IMR-90 (cell line): Measurements from ENCODE around the gene RAD51B. TPM values are rescaled to one million over a fixed set of nuclear protein-coding genes. Genes with fewer than 3 reads are reported as not detected.
A peak's percentile ranks its signal among the peaks of the same experiment; 100 is the strongest.

ENCODE experiments used
- ATAC-seq: fragments of 200-7000 bp; cut with Tn5 transposase; 2 replicates; pipeline ENCODE4 v1.9.1; 2020; ENCODE audit warnings: low read depth, mild to moderate bottlenecking, moderate library complexity
- BruUV-seq: library from RNA; stranded (reverse); fragments of 400-500 nt; replicated peaks from 2 replicates; lab custom pipeline; 2021; lab: Mats Ljungman, UMichigan
- CTCF ChIA-PET: fragments of 300-600 bp; formaldehyde crosslinking; extraction: SDS; loops from one replicate; lab custom pipeline; 2021; ENCODE audit warnings: antibody characterized with exemption; lab: Yijun Ruan, JAX
- POLR2A ChIA-PET: fragments of 300-600 bp; sonication (Branson Sonifier 250); formaldehyde crosslinking; loops from one replicate; lab custom pipeline; 2022; ENCODE audit warnings: antibody characterized with exemption; ENCODE audit not compliant: unreplicated experiment; lab: Charles Lee
- DNase-seq: peaks from one replicate; pipeline ENCODE4 v3.0.0; 2013
- H2AFZ ChIP-seq: replicated peaks from 2 replicates; pipeline ENCODE3; 2013; ENCODE audit warnings: low read length, mild to moderate bottlenecking; ENCODE audit not compliant: poor library complexity
- H2AK5ac ChIP-seq: 2 replicates; pipeline ENCODE4 v1.6.1; 2013; ENCODE audit warnings: low read depth, low read length, inconsistent platforms
- H2AK9ac ChIP-seq: replicated peaks from 2 replicates; pipeline ENCODE3; 2013; ENCODE audit warnings: mild to moderate bottlenecking, low read depth, low read length, moderate library complexity; ENCODE audit not compliant: poor library complexity
- H2BK120ac ChIP-seq: 2 replicates; pipeline ENCODE4 v1.6.1; 2013; ENCODE audit warnings: low read depth, low read length, inconsistent platforms
- H2BK15ac ChIP-seq: 3 replicates; pipeline ENCODE4 v1.6.1; 2013; ENCODE audit warnings: low read depth, low read length, inconsistent platforms
- H2BK20ac ChIP-seq: 2 replicates; pipeline ENCODE4 v1.6.1; 2013; ENCODE audit warnings: low read depth, mild to moderate bottlenecking, inconsistent platforms, low read length, moderate library complexity
- H2BK5ac ChIP-seq: 2 replicates; pipeline ENCODE4 v1.6.1; 2013; ENCODE audit warnings: mild to moderate bottlenecking, low read depth, low read length, inconsistent platforms; ENCODE audit not compliant: poor library complexity, severe bottlenecking
- H3K14ac ChIP-seq: replicated peaks from 2 replicates; pipeline ENCODE4 v1.6.1; 2013; ENCODE audit warnings: low read depth, low read length, inconsistent platforms
- H3K18ac ChIP-seq: 2 replicates; pipeline ENCODE4 v1.6.1; 2013; ENCODE audit warnings: low read depth, low read length, control low read depth
- H3K23ac ChIP-seq: 2 replicates; pipeline ENCODE4 v1.6.1; 2013; ENCODE audit warnings: low read depth, low read length, inconsistent platforms
- H3K27ac ChIP-seq: 2 replicates; pipeline ENCODE4 v1.5.1; 2013; ENCODE audit warnings: mild to moderate bottlenecking, control low read depth, low read length; ENCODE audit not compliant: insufficient read depth
- H3K27me3 ChIP-seq: 2 replicates; pipeline ENCODE4 v1.6.1; 2013; ENCODE audit warnings: low read length; ENCODE audit not compliant: control insufficient read depth, insufficient read depth
- H3K36me3 ChIP-seq: 2 replicates; pipeline ENCODE4 v1.6.1; 2013; ENCODE audit warnings: low read length, mixed read lengths; ENCODE audit not compliant: control insufficient read depth, insufficient read depth
- H3K4ac ChIP-seq: 2 replicates; pipeline ENCODE4 v1.6.1; 2013; ENCODE audit warnings: low read depth, low read length, inconsistent platforms
- H3K4me1 ChIP-seq: 2 replicates; pipeline ENCODE4 v1.6.1; 2013; ENCODE audit warnings: low read length, mixed read lengths; ENCODE audit not compliant: control insufficient read depth, insufficient read depth
- H3K4me2 ChIP-seq: 2 replicates; pipeline ENCODE4 v1.6.1; 2013; ENCODE audit warnings: low read depth, mild to moderate bottlenecking, control low read depth, low read length, moderate library complexity
- H3K4me3 ChIP-seq: 2 replicates; pipeline ENCODE4 v1.5.1; 2013; ENCODE audit warnings: low read depth, mild to moderate bottlenecking, control low read depth, low read length, moderate library complexity; ENCODE audit not compliant: insufficient read depth
- H3K56ac ChIP-seq: 2 replicates; pipeline ENCODE4 v1.6.1; 2013; ENCODE audit warnings: low read length, inconsistent platforms; ENCODE audit not compliant: insufficient read depth; ENCODE audit errors: extremely low read depth
- H3K79me1 ChIP-seq, 2 experiments: 2 replicates each; pipeline ENCODE4 v1.6.1; 2013; ENCODE audit warnings: low read length in 2 of 2, inconsistent platforms in 1 of 2, low read depth in 1 of 2
- H3K9ac ChIP-seq: 2 replicates; pipeline ENCODE4 v1.6.1; 2013; ENCODE audit warnings: low read depth, low read length, control low read depth
- H3K9me1 ChIP-seq: 2 replicates; pipeline ENCODE4 v1.6.1; 2013; ENCODE audit warnings: low read length, inconsistent platforms; ENCODE audit not compliant: insufficient read depth
- H3K9me3 ChIP-seq: 2 replicates; pipeline ENCODE4 v1.6.1; 2013; ENCODE audit warnings: low read length; ENCODE audit not compliant: control insufficient read depth, insufficient read depth
- H4K20me1 ChIP-seq: 2 replicates; pipeline ENCODE4 v1.6.1; 2013; ENCODE audit warnings: low read length, inconsistent platforms; ENCODE audit not compliant: insufficient read depth
- H4K5ac ChIP-seq: 2 replicates; pipeline ENCODE4 v1.6.1; 2013; ENCODE audit warnings: mild to moderate bottlenecking, low read depth, low read length, control low read depth
- H4K8ac ChIP-seq, 2 experiments: 2 replicates each; pipeline ENCODE4 v1.6.1; 2013; ENCODE audit warnings: low read depth in 2 of 2, low read length in 2 of 2, control low read depth in 1 of 2, inconsistent platforms in 1 of 2
- H4K91ac ChIP-seq: 2 replicates; pipeline ENCODE4 v1.6.1; 2013; ENCODE audit warnings: low read depth, low read length, inconsistent platforms; ENCODE audit not compliant: insufficient read depth
- BHLHE40 ChIP-seq: fragments of 150-350 bp; IDR thresholded peaks from 2 replicates; pipeline ENCODE4 v1.6.1; 2016; ENCODE audit warnings: mild to moderate bottlenecking, low read depth, low read length
- CEBPB ChIP-seq: IDR thresholded peaks from 2 replicates; pipeline ENCODE4 v1.6.1; 2012; ENCODE audit warnings: low read depth, low read length, improper control_type of control experiment
- CTCF ChIP-seq: conservative IDR thresholded peaks from 2 replicates; pipeline ENCODE4 v1.5.1; 2012; ENCODE audit warnings: mild to moderate bottlenecking, low read depth, low read length, improper control_type of control experiment
- ELK1 ChIP-seq: fragments of 150-350 bp; IDR thresholded peaks from 2 replicates; pipeline ENCODE4 v1.6.1; 2016; ENCODE audit warnings: low read depth, mild to moderate bottlenecking, low read length, moderate library complexity, borderline replicate concordance
- FOS ChIP-seq: fragments of 150-350 bp; IDR thresholded peaks from 2 replicates; pipeline ENCODE4 v1.6.1; 2016; ENCODE audit warnings: low read depth, low read length
- MAFK ChIP-seq: IDR thresholded peaks from 2 replicates; pipeline ENCODE4 v1.6.1; 2012; ENCODE audit warnings: low read depth, low read length, improper control_type of control experiment
- MAZ ChIP-seq: IDR thresholded peaks from 2 replicates; pipeline ENCODE4 v1.6.1; 2012; ENCODE audit warnings: low read depth, mild to moderate bottlenecking, low read length, improper control_type of control experiment, moderate library complexity, borderline replicate concordance
- MXI1 ChIP-seq: IDR thresholded peaks from 2 replicates; pipeline ENCODE4 v1.6.1; 2012; ENCODE audit warnings: low read depth, mild to moderate bottlenecking, low read length, moderate library complexity, borderline replicate concordance
- NFE2L2 ChIP-seq: fragments of 150-350 bp; IDR thresholded peaks from 2 replicates; pipeline ENCODE4 v1.6.1; 2016; ENCODE audit warnings: low read depth, mild to moderate bottlenecking, low read length
- POLR2A ChIP-seq: IDR thresholded peaks from 2 replicates; pipeline ENCODE4 v1.6.1; 2012; ENCODE audit warnings: mild to moderate bottlenecking, low read depth, low read length
- RAD21 ChIP-seq: IDR thresholded peaks from 2 replicates; pipeline ENCODE4 v1.6.1; 2012; ENCODE audit warnings: low read length, improper control_type of control experiment
- RCOR1 ChIP-seq: IDR thresholded peaks from 2 replicates; pipeline ENCODE4 v1.6.1; 2012; ENCODE audit warnings: mild to moderate bottlenecking, low read length, improper control_type of control experiment; ENCODE audit not compliant: insufficient replicate concordance
- RFX5 ChIP-seq: IDR thresholded peaks from 2 replicates; pipeline ENCODE4 v1.8.0; 2012; ENCODE audit warnings: low read depth, mild to moderate bottlenecking, low read length, moderate library complexity
- USF2 ChIP-seq: fragments of 150-350 bp; IDR thresholded peaks from 2 replicates; pipeline ENCODE4 v1.6.1; 2017; ENCODE audit warnings: mild to moderate bottlenecking, antibody characterized with exemption, low read length, low read depth
- WGBS, 2 experiments: methylation state at CpG; one replicate each; pipeline versions ENCODE4 v1.1.5 to v1.1.7; 2013; ENCODE audit warnings: missing lambda C conversion rate in 2 of 2; ENCODE audit not compliant: insufficient read length in 1 of 2; ENCODE audit errors: extremely low coverage in 2 of 2; 5-methylcytosine and 5-hydroxymethylcytosine counted together
- dilution Hi-C: fragments of 300-500 bp; cut with HindIII; formaldehyde crosslinking; loops from one replicate; pipeline ENCODE4 v1.14.3; 2018; ENCODE audit warnings: low sequenced_read_pairs; ENCODE audit not compliant: unreplicated experiment
- in situ Hi-C: fragments of 300-500 bp; cut with MboI; formaldehyde crosslinking; loops from 3 replicates; pipeline ENCODE4 v1.14.3; 2019; ENCODE audit warnings: low sequenced_read_pairs, inconsistent platforms, mixed read lengths
- intact Hi-C: fragments of 100-400 bp; cut with micrococcal nuclease; formaldehyde crosslinking; loops from 2 replicates; pipeline ENCODE4 v1.10.0; 2022
- polyA plus RNA-seq, 3 experiments: library from polyadenylated mRNA; depleted of rRNA; stranded (reverse); fragments of >200 nt; gene quantifications; 2 replicates each; pipeline ENCODE4 v1.2.3, GENCODE V29; 2012; ENCODE audit warnings: low replicate concordance in 1 of 3
- total RNA-seq: library from RNA; depleted of rRNA; stranded (reverse); fragments of >200 nt; gene quantifications from 2 replicates; pipeline ENCODE4 v1.2.3, GENCODE V29; 2012

Gene RAD51B
- total and polyA plus RNA-seq, 2 of the 4 experiments (the other 2 are of a cell fraction) = 5.1 to 18.8 TPM

GRCh38 chr14:68473794-68474193 is 654.2 kb downstream of the RAD51B start:
- DNase-seq (no peak), ATAC-seq (no peak)
- no peak overlapping the region for H2BK15ac ChIP-seq
- in situ Hi-C loops (no loop called here), intact Hi-C loops (no loop called here), dilution Hi-C loops (no loop called here)
- TF ChIP-seq FOS (no peak), CTCF (no peak), CEBPB (peak; percentile 59; the same call in 1 of the 2 replicates), POLR2A (no peak), ELK1 (no peak), MAZ (no peak), MAFK (no peak), MXI1 (no peak), NFE2L2 (no peak), RAD21 (no peak), BHLHE40 (no peak), USF2 (peak; percentile 91), RFX5 (no peak), RCOR1 (no peak)
- no peak overlapping the region for H3K14ac ChIP-seq
- H3K4me1 ChIP-seq = peaks cover 9% of the 10 kb centered on the region
- H3K4me2 ChIP-seq = no peak overlapping the region
- no peak overlapping the region for H3K4me3 ChIP-seq
- CTCF ChIA-PET = no interaction called here
- H2AK5ac ChIP-seq = no peak overlapping the region
- no peak overlapping the region for H2AFZ ChIP-seq
- H3K79me1 ChIP-seq = no peaks in the 10 kb centered on the region
- WGBS, 2 experiments = no CpG with 5 or more reads among the region's 2 CpGs
- peaks cover 14% of the 10 kb centered on the region for H3K9me1 ChIP-seq
- H2AK9ac ChIP-seq = no peak overlapping the region
- H4K5ac ChIP-seq = no peak overlapping the region
- H2BK5ac ChIP-seq = no peak overlapping the region
- no peak overlapping the region for H2BK20ac ChIP-seq
- H2BK120ac ChIP-seq = no peak overlapping the region
- no TSS peak for BruUV-seq
- H3K23ac ChIP-seq = no peak overlapping the region; the same call in 1 of the 2 replicates
- no peaks in the 10 kb centered on the region for H4K20me1 ChIP-seq
- no peak overlapping the region for H3K27ac ChIP-seq
- no peaks in the 10 kb centered on the region for H3K9me3 ChIP-seq
- no peak overlapping the region for H3K56ac ChIP-seq
- H4K91ac ChIP-seq = no peak overlapping the region
- H3K18ac ChIP-seq = no peak overlapping the region
- H3K9ac ChIP-seq = no peak overlapping the region
- no peaks in the 10 kb centered on the region for H3K27me3 ChIP-seq
- H3K4ac ChIP-seq = no peak overlapping the region
- H4K8ac ChIP-seq = no peak overlapping the region
- POLR2A ChIA-PET = no interaction called here
- H3K36me3 ChIP-seq = no peaks in the 10 kb centered on the region
